GM12878 (cell line): ENCODE results near the gene DNAJC7. TPM values are rescaled to one million over a fixed set of nuclear protein-coding genes. Genes with fewer than 3 reads are reported as not detected.

Source experiments
- ATAC-seq: fragments of 200-7000 bp; cut with Tn5 transposase; 3 replicates; pipeline ENCODE4 v1.9.1; 2020; ENCODE audit warnings: mild to moderate bottlenecking, moderate library complexity
- BruUV-seq: library from RNA; stranded (reverse); fragments of 400-500 nt; replicated peaks from 2 replicates; lab custom pipeline; 2021; lab: Mats Ljungman, UMichigan
- CTCF ChIA-PET: fragments of 300-600 bp; sonication (Branson Sonifier 250); formaldehyde crosslinking; extraction: SDS; loops from one replicate; lab custom pipeline; 2021; ENCODE audit warnings: inconsistent platforms; lab: Yijun Ruan, JAX
- POLR2A ChIA-PET: fragments of 350-600 bp; formaldehyde crosslinking; extraction: SDS; loops from one replicate; lab custom pipeline; 2021; ENCODE audit warnings: inconsistent platforms; lab: Charles Lee
- RAD21 ChIA-PET: fragments of 300-600 bp; sonication (Branson Sonifier 250); formaldehyde crosslinking; loops from one replicate; lab custom pipeline; 2023; ENCODE audit warnings: antibody characterized with exemption; ENCODE audit not compliant: unreplicated experiment; lab: Charles Lee
- SMC1A ChIA-PET: fragments of 300-600 bp; sonication (Branson Sonifier 250); formaldehyde crosslinking; loops from one replicate; lab custom pipeline; 2023; ENCODE audit not compliant: unreplicated experiment, uncharacterized antibody; lab: Charles Lee
- DNase-seq: peaks from one replicate; pipeline ENCODE4 v3.0.0-alpha.2; 2011; ENCODE audit warnings: low read depth, low spot score
- FAIRE-seq: peaks from 3 replicates; lab custom pipeline; 2011; peaks lifted over from hg19 to GRCh38; lab: Jason Lieb, UNC
- H2AFZ ChIP-seq: 2 replicates; pipeline ENCODE4 v1.6.0; 2011; ENCODE audit warnings: low read depth, low read length, control low read depth; ENCODE audit not compliant: control insufficient read depth
- H3K27ac ChIP-seq: 2 replicates; pipeline ENCODE4 v1.5.1; 2011; ENCODE audit warnings: control low read depth; ENCODE audit not compliant: control insufficient read depth, insufficient read depth
- H3K27me3 ChIP-seq, 2 experiments: replicated peaks in 1 of 2; 2 replicates each; pipeline versions ENCODE4 v1.6.0 to v1.6.1; 2011; ENCODE audit warnings: low read length in 1 of 2; ENCODE audit not compliant: control insufficient read depth in 2 of 2, insufficient read depth in 2 of 2
- H3K36me3 ChIP-seq, 2 experiments: 2 replicates each; pipeline ENCODE4 v1.5.1; 2011; ENCODE audit warnings: low read length in 1 of 2; ENCODE audit not compliant: control insufficient read depth in 2 of 2, insufficient read depth in 2 of 2
- H3K4me1 ChIP-seq: 2 replicates; pipeline ENCODE4 v1.6.1; 2011; ENCODE audit warnings: mild to moderate bottlenecking, low read length, moderate library complexity, mixed read lengths; ENCODE audit not compliant: control insufficient read depth, insufficient read depth
- H3K4me2 ChIP-seq: 2 replicates; pipeline ENCODE4 v1.6.0; 2011; ENCODE audit warnings: control low read depth; ENCODE audit not compliant: control insufficient read depth, insufficient read depth
- H3K4me3 ChIP-seq: fragments of 200-600 bp; sonication (generic); 2 replicates; pipeline ENCODE4 v1.5.1; 2016
- H3K79me2 ChIP-seq: 2 replicates; pipeline ENCODE4 v1.6.0; 2011; ENCODE audit warnings: low read length; ENCODE audit not compliant: control insufficient read depth, insufficient read depth
- H3K9ac ChIP-seq: 2 replicates; pipeline ENCODE4 v1.8.0; 2011; ENCODE audit warnings: low read length, control low read depth, mixed read lengths; ENCODE audit not compliant: control insufficient read depth, insufficient read depth
- H3K9me3 ChIP-seq: replicated peaks from 3 replicates; pipeline ENCODE4 v1.5.1; 2011; ENCODE audit warnings: mild to moderate bottlenecking, low read length; ENCODE audit not compliant: control insufficient read depth, insufficient read depth
- H4K20me1 ChIP-seq: 2 replicates; pipeline ENCODE4 v1.6.0; 2011; ENCODE audit not compliant: control insufficient read depth, insufficient read depth
- CBFB ChIP-seq: IDR thresholded peaks from 2 replicates; pipeline ENCODE4 v1.6.1; 2016; ENCODE audit warnings: antibody characterized with exemption, low read depth
- CBX3 ChIP-seq: fragments of 200-600 bp; sonication (generic); IDR thresholded peaks from 2 replicates; pipeline ENCODE4 v1.6.1; 2016; ENCODE audit warnings: low read depth, borderline replicate concordance
- CHD4 ChIP-seq: fragments of 200-600 bp; sonication (generic); IDR thresholded peaks from 2 replicates; pipeline ENCODE4 v1.6.1; 2016; ENCODE audit warnings: mild to moderate bottlenecking
- HDAC2 ChIP-seq: fragments of 200-600 bp; sonication (generic); IDR thresholded peaks from 2 replicates; pipeline ENCODE4 v1.6.1; 2017
- LARP7 ChIP-seq: fragments of 450-650 bp; IDR thresholded peaks from 2 replicates; pipeline ENCODE4 v1.6.1; 2017; ENCODE audit warnings: mild to moderate bottlenecking
- MYB ChIP-seq: fragments of 150-350 bp; IDR thresholded peaks from 2 replicates; pipeline ENCODE4 v1.6.1; 2014; ENCODE audit warnings: mild to moderate bottlenecking, low read depth, low read length, borderline replicate concordance
- NFYA ChIP-seq: IDR thresholded peaks from 2 replicates; pipeline ENCODE4 v1.6.1; 2011; ENCODE audit warnings: low read depth, mild to moderate bottlenecking, low read length, improper control_type of control experiment, borderline replicate concordance
- NFYB ChIP-seq: IDR thresholded peaks from 2 replicates; pipeline ENCODE4 v1.6.1; 2011; ENCODE audit warnings: low read depth, mild to moderate bottlenecking, low read length, improper control_type of control experiment, moderate library complexity; ENCODE audit not compliant: insufficient read depth
- POLR2A ChIP-seq: IDR thresholded peaks from 2 replicates; pipeline ENCODE4 v1.6.1; 2011; ENCODE audit warnings: low read depth, mild to moderate bottlenecking, low read length
- SIN3A ChIP-seq: IDR thresholded peaks from 2 replicates; pipeline ENCODE4 v1.6.1; 2012; ENCODE audit warnings: low read depth, low read length, improper control_type of control experiment
- TCF12 ChIP-seq: IDR thresholded peaks from 2 replicates; pipeline ENCODE4 v1.6.1; 2011; ENCODE audit warnings: low read depth, mild to moderate bottlenecking, low read length
- ZNF217 ChIP-seq: fragments of 450-650 bp; IDR thresholded peaks from 2 replicates; pipeline ENCODE4 v1.6.1; 2017; ENCODE audit warnings: antibody characterized with exemption, mild to moderate bottlenecking
- WGBS: methylation state at CpG from one replicate; pipeline ENCODE4 v1.1.6; 2016; ENCODE audit warnings: low lambda C conversion rate; ENCODE audit not compliant: insufficient replicate concordance, insufficient coverage; ENCODE audit errors: missing lambda C conversion rate; 5-methylcytosine and 5-hydroxymethylcytosine counted together
- in situ Hi-C: fragments of 300-500 bp; cut with MboI; formaldehyde crosslinking; loops from 9 replicates; pipeline ENCODE4 v1.14.3; 2018; ENCODE audit warnings: mixed read lengths
- intact Hi-C: fragments of 100-400 bp; cut with micrococcal nuclease; formaldehyde crosslinking; loops from one replicate; pipeline ENCODE4 v1.14.2; 2022; ENCODE audit not compliant: unreplicated experiment
- polyA plus RNA-seq, 11 experiments: library from polyadenylated mRNA; depleted of rRNA in 4 of 11; unstranded in 6 of 11; stranded (reverse) in 5 of 11; fragments of >200 nt; fragmentation: Nextera tagmentation in 4 of 11; fragmentation: Illumina TruSeq in 1 of 11; extraction: Ambion mirVana in 4 of 11; extraction: Trizol in 1 of 11; gene quantifications; 1 replicate in 1 of 11; 2 replicates in 10 of 11; pipeline versions ENCODE4 v1.2.1 to v1.2.3, GENCODE V29; 2011 to 2016; ENCODE audit warnings: inconsistent platforms in 2 of 11, missing spikeins in 2 of 11, low read depth in 1 of 11
- total RNA-seq, 4 experiments: library from RNA; depleted of rRNA in 3 of 4; stranded (reverse); fragments of >200 nt in 3 of 4; fragmentation: Illumina TruSeq in 1 of 4; extraction: Trizol in 1 of 4; gene quantifications; 2 replicates each; pipeline versions ENCODE4 v1.2.1 to v1.2.3, GENCODE V29; 2013 to 2021
- TF ChIP-seq, protein P1 (sequence below): IDR thresholded peaks from 2 replicates; pipeline ENCODE4 v1.6.1; 2011; ENCODE audit warnings: low read depth, mild to moderate bottlenecking, low read length, moderate library complexity, borderline replicate concordance; ENCODE audit errors: extremely low read depth
- TF ChIP-seq, protein P2 (sequence below): fragments of 150-350 bp; IDR thresholded peaks from 2 replicates; pipeline ENCODE4 v1.6.1; 2016; ENCODE audit warnings: low read depth, low read length

DNAJC7 gene
- total and polyA plus RNA-seq, 10 of the 15 experiments (the other 5 are each of a cell fraction or from before 2014, with no cell fraction given), result 60.1 to 173 (median 94.9) TPM

DNA sequence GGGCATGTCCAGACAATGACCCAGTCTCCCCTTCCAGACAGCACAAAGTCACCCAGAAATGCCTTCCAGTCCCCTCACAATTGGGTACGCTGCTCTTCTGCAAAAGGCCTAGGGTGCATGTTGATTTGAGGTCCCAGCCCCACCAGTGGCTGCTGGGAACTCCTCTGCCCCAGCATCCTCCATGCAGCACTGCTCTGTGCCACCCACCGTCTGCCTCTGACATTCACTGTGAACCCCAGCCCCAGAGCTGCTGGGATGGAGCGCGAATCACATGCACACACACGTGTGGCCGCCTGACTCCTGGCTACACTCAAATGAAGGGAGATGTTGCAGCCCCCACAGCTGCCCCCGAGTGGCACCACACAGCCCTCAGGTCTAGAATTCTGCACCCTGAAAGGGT, 34.4 kb upstream of the DNAJC7 start:
- no peak overlapping the region for H3K27ac ChIP-seq
- no peaks in the 10 kb centered on the region for H3K4me1 ChIP-seq
- no peak overlapping the region for H3K9ac ChIP-seq
- peaks cover 6% of the 10 kb centered on the region; the same call in 2 of the 3 replicates for H3K9me3 ChIP-seq
- ATAC-seq (no peak), DNase-seq (no peak), FAIRE-seq (no peak)
- in situ Hi-C loops, result no loop called here
- POLR2A ChIA-PET, result no interaction called here
- H3K27me3 ChIP-seq, result peaks cover 4 to 5% of the 10 kb centered on the region in 2 experiments
- intact Hi-C loops, result no loop called here
- SMC1A ChIA-PET, result interaction anchor here (0.7 kb wide), 1 partner anchor 34 kb away, joined by 4 read pairs; no protein-coding TSS in a partner anchor
- H4K20me1 ChIP-seq, result no peaks in the 10 kb centered on the region
- WGBS, result 58% methylated on average over 7 of the region's 7 CpGs
- no peaks in the 10 kb centered on the region for H3K36me3 ChIP-seq
- no peak overlapping the region for H2AFZ ChIP-seq
- CTCF ChIA-PET, result interaction anchor here (1.0 to 1.4 kb wide), 4 partner anchors 15 to 88 kb away, joined by 3 to 4 read pairs (median 4); no protein-coding TSS in a partner anchor
- TF ChIP-seq MYB (no peak), HDAC2 (no peak), TCF12 (no peak), NFYB (no peak), POLR2A (no peak), CHD4 (no peak), LARP7 (no peak), CBFB (no peak), ZNF217 (no peak), NFYA (no peak), SIN3A (no peak), CBX3 (no peak)
- TF ChIP-seq, protein P1, sequence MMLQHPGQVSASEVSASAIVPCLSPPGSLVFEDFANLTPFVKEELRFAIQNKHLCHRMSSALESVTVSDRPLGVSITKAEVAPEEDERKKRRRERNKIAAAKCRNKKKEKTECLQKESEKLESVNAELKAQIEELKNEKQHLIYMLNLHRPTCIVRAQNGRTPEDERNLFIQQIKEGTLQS, result no peak
- TF ChIP-seq, protein P2, sequence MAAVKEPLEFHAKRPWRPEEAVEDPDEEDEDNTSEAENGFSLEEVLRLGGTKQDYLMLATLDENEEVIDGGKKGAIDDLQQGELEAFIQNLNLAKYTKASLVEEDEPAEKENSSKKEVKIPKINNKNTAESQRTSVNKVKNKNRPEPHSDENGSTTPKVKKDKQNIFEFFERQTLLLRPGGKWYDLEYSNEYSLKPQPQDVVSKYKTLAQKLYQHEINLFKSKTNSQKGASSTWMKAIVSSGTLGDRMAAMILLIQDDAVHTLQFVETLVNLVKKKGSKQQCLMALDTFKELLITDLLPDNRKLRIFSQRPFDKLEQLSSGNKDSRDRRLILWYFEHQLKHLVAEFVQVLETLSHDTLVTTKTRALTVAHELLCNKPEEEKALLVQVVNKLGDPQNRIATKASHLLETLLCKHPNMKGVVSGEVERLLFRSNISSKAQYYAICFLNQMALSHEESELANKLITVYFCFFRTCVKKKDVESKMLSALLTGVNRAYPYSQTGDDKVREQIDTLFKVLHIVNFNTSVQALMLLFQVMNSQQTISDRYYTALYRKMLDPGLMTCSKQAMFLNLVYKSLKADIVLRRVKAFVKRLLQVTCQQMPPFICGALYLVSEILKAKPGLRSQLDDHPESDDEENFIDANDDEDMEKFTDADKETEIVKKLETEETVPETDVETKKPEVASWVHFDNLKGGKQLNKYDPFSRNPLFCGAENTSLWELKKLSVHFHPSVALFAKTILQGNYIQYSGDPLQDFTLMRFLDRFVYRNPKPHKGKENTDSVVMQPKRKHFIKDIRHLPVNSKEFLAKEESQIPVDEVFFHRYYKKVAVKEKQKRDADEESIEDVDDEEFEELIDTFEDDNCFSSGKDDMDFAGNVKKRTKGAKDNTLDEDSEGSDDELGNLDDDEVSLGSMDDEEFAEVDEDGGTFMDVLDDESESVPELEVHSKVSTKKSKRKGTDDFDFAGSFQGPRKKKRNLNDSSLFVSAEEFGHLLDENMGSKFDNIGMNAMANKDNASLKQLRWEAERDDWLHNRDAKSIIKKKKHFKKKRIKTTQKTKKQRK, result no peak
- no TSS peak for BruUV-seq
- no peak overlapping the region for H3K4me3 ChIP-seq
- H3K79me2 ChIP-seq, result no peaks in the 10 kb centered on the region
- H3K4me2 ChIP-seq, result no peak overlapping the region
- RAD21 ChIA-PET, result no interaction called here
